Measurements from ENCODE around the gene PODXL2.
"Not testable (repeated sequence)": the region's sequence is repeated elsewhere in the genome, so short reads cannot be mapped to it uniquely, and the experiment has no call there.

Gene PODXL2

GRCh38 chr3:127674790-127675189 lies 45.8 kb downstream of the PODXL2 start:
- no peak for DNase-seq (ENCODE audit: low read depth)

DNA sequence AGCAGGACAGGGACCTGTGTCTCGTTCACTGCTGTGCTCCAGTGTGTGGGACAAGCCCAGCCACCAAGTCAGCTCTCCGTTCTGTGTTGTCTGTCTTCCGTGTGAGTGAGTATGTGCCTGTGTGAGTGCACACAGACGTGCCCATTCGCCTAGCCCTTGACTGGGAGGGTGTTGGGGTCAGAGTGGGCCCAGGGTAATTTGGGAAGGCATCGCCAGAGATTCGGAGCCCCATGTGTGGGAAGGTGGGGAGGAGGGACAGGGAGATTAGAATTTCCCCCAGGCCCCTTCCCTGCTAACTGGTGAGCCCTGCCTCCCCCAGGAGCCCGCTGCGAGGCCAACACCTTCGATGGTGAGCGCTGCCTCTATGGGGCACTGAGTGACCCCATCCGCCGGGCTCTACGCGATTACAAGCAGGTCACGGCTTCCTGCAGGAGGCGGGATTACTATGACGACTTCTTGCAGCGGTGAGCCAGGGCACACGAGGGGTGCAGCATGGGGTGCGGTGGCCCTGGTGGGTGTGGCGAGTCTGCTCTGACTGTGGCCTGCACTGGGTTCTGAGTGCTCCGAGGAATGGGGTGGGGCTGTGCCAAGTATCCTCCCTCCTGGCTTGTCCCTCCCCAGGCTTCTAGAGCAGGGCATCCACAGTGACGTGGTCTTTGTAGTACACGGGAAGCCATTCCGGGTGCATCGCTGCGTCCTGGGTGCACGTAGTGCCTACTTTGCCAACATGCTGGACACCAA lies 46.8 kb downstream of the PODXL2 start:
- DNase-seq (ENCODE audit: low read depth), result no peak

DNA sequence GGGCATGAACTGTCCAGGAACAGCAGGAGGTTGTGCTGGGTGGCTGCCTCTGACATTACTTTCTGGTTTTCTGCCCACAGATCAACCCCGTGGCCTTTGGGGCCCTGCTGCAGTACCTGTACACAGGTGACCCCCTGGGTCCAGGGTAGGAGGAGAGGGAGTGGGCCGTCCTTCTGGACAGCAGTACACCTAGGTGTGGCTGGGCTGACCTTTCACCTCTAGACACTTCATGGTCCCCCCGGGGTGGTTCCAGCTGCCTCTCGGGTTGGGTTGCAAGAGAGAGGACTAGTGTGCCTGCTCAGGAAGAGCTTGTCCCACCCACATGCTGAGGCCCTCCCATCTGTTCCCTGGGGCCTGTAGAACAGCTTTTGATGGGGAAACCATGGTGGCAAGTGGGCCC lies 47.5 kb downstream of the PODXL2 start:
- DNase-seq (ENCODE audit: low read depth), result no peak

DNA sequence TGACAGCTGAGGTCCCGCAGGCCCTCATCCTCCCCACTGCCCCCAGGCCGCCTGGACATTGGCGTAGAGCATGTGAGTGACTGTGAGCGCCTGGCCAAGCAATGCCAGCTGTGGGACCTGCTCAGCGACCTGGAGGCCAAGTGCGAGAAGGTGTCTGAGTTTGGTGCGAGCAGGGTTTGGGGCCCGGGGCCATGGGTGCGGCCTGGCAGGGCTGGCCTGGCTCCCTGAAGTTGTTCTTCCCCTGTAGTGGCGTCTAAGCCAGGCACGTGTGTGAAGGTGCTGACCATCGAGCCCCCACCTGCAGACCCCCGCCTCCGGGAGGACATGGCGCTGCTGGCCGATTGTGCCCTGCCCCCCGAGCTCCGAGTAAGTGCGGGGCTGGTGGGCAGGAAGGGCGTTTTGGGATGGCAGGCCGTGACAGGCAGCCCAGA lies 48.0 kb downstream of the PODXL2 start:
- no peak for DNase-seq (ENCODE audit: low read depth)

- no peak for DNase-seq (ENCODE audit: low read depth)
Observed at GRCh38 chr3:127677541-127678314, 48.7 kb downstream of the PODXL2 start.

- DNase-seq (ENCODE audit: low read depth), result no peak
Observed at GRCh38 chr3:127678315-127678599, 49.3 kb downstream of the PODXL2 start.

DNA sequence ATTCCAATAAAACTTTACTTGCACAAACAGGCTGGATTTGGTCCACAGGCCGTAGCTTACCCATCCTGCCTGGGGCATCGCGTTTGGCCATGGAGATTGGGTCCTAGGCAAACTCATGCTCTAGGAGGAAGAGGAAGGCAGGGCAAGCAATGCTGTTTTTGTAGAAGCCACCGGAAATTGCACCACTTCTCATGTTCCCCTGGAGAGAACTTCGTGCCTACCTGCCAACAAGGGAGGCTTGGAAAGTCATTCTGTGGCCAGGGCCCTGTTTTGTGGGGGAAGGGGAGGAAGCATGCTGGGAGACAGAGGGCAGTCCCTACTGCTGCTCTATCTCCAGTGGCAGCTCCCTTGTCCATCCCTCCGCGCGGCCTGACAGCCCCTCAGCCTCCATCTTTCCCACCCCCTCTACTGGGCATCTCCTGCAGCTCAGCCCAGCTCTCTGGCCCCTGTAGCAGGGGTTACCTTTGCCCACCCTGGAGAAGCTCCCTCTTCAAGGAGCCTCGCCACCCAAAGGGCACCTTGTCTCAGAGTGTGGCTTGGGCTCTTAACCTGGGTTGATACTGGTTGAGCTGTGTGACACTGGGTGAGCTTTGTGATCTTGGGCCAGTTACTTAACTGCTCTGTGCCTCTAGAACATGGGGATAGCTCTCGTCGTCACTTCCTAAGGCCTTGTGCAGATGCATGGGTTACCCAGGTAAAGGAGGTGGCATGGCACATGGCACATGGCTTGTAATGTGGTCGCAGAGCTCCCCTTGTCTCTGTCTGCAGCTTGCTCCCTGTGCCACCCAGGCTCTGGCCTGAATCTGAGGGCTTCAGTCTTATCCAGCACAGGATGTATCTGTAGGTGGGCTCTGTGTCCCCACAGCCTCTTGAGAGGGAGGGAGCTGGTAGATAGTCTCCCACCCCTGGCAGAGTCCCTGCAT lies 49.9 kb downstream of the PODXL2 start:
- DNase-seq (ENCODE audit: low read depth), result no peak

DNA sequence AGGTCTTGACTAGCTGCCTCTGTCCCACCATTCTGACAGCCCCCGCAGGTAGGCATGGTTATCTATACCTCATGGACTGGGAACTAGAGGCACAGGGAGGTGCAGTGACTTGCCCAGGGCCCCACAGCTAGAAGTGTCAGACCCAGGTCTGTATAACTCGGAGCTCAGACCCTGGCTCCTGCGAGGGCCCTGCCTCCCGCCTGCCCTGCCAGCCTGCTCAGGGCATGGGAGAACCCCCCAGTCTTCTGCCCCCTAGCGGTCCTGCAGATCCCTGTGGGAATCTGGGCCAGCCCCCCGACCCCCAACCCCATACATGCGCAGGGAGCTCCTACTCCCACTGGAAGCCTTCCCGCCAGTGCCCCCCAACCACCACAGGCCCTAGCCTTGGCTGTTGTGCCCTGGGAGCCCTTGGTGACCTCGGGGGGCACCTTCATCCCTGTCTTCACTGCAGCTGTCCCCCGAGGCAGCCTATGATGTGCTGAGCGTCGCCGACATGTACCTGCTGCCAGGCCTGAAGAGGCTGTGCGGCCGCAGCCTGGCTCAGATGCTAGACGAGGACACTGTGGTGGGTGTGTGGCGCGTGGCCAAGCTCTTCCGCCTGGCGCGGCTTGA lies 50.7 kb downstream of the PODXL2 start:
- no peak for DNase-seq (ENCODE audit: low read depth)

- DNase-seq (ENCODE audit: low read depth), result no peak
Observed at GRCh38 chr3:127680146-127680661, 51.2 kb downstream of the PODXL2 start.

GRCh38 chr3:127680798-127681221 lies 51.8 kb downstream of the PODXL2 start:
- no peak for DNase-seq (ENCODE audit: low read depth)

DNA sequence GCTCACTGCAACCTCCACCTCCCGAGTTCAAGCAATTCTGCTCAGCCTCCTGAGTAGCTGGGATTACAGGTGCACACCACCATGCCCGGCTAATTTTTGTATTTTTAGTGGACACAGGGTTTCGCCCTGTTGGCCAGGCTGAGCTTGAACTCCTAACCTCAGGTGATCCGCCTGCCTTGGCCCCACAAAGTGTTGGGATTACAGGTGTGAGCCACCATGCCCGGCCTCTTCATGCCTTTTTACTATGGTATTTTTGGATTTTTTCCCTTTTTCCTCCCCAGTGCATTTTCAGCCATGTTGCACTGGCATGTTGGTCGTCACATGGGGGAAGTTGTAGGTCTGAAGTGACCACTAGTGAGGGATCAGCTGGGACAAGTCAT lies 53.2 kb downstream of the PODXL2 start:
- DNase-seq (ENCODE audit: low read depth), result not testable (repeated sequence)

- DNase-seq (ENCODE audit: low read depth), result no peak
Observed at GRCh38 chr3:127682561-127682960, 53.6 kb downstream of the PODXL2 start.

DNA sequence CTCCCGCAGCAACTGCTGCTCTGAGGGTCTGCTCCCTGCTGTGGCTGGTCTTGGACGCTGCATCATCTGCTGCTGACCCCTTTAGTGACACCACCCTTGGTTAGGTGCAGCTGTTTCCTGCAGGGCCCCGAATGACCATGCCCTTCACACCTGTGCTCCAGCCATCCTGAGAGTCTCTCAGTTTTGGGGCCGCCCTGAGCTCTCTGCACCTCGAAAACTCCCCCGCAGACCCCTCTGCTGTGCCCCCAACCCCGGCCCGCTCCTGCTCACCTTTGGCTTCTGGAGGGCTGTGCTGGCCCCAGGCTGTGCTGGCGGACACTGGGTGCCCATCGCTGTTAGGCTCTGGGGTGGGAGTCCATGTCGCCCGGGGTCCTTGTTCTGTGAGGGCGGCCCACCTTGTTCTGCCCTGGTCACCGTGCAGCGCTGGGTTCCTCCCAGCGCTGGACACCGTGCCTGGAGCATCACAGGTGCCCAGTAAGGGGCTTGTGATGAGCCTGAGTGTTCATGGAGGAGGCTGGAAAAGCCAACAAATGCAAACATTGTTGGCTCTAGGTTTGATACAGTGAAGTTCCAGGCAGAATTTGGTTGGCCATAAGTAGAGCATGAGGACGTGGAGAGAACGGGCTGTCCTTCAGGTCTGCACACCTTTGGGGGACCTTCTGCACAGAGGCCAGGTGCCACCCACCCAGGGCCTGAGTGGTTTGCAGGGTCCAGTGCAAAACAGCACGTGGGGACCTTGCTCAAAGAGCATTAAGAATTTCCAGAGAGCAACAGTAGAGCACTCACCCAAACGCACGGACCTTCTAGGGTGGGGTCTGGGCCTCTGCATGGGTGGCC lies 56.1 kb downstream of the PODXL2 start:
- no peak for DNase-seq (ENCODE audit: low read depth)

GRCh38 chr3:127685708-127686511 lies 56.9 kb downstream of the PODXL2 start:
- no peak for DNase-seq (ENCODE audit: low read depth)

GRCh38 chr3:127686512-127686894 lies 57.5 kb downstream of the PODXL2 start:
- DNase-seq (ENCODE audit: low read depth), result no peak

DNA sequence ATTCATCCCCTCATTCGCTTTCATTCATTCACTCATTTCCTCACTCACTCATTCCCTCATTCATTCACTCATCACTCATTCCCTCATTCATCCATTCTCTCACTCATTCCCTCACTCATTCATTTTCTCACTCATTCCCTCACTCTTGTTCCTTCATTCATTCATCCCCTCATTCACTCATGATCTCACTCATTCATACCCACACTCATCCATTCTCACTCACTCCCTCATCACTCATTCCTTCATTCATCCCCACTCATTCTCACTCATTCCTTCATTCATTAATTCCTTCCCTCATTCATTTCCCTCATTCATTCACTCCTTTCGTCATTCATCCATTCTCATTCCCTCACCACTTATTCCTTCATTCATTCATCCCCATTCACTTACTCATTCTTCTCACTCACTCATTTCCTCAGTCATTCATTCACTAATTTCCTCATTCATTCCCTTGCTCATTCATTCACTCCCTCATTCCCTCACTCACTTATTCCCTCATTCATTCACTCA lies 58.3 kb downstream of the PODXL2 start:
- no peak for DNase-seq (ENCODE audit: low read depth)

GRCh38 chr3:127688022-127688415 lies 59.0 kb downstream of the PODXL2 start:
- DNase-seq (ENCODE audit: low read depth), result no peak

GRCh38 chr3:127688416-127689265 lies 59.7 kb downstream of the PODXL2 start:
- no peak for DNase-seq (ENCODE audit: low read depth)

GRCh38 chr3:127689266-127689860 lies 60.4 kb downstream of the PODXL2 start:
- DNase-seq (ENCODE audit: low read depth), result no peak

Data from stimulated activated CD4-positive, alpha-beta T cell treated with anti-CD3 and anti-CD28 coated beads, Interleukin-2, amount 100 ng/mL, for 4 hours (primary cell).